IMR-90 (cell line): Measurements from ENCODE around the gene ADAMTS13.

Experiments
- CEBPB ChIP-seq: IDR thresholded peaks from 2 replicates; pipeline ENCODE4 v1.6.1; 2012; ENCODE audit warnings: low read depth, low read length, improper control_type of control experiment
- MAZ ChIP-seq: IDR thresholded peaks from 2 replicates; pipeline ENCODE4 v1.6.1; 2012; ENCODE audit warnings: low read depth, mild to moderate bottlenecking, low read length, improper control_type of control experiment, moderate library complexity, borderline replicate concordance
- POLR2A ChIP-seq: IDR thresholded peaks from 2 replicates; pipeline ENCODE4 v1.6.1; 2012; ENCODE audit warnings: mild to moderate bottlenecking, low read depth, low read length
- RAD21 ChIP-seq: IDR thresholded peaks from 2 replicates; pipeline ENCODE4 v1.6.1; 2012; ENCODE audit warnings: low read length, improper control_type of control experiment
- SMC3 ChIP-seq: fragments of 150-350 bp; IDR thresholded peaks from 2 replicates; pipeline ENCODE4 v1.6.1; 2016; ENCODE audit warnings: low read depth, mild to moderate bottlenecking, antibody characterized with exemption, low read length, moderate library complexity
- TF ChIP-seq, protein P1 (sequence below): fragments of 150-350 bp; IDR thresholded peaks from 2 replicates; pipeline ENCODE4 v1.6.1; 2017; ENCODE audit warnings: mild to moderate bottlenecking, antibody characterized with exemption, low read length, low read depth
- TF ChIP-seq, protein P2 (sequence below): fragments of 150-350 bp; IDR thresholded peaks from 2 replicates; pipeline ENCODE4 v1.6.1; 2016; ENCODE audit warnings: low read depth, mild to moderate bottlenecking, low read length, moderate library complexity, borderline replicate concordance
- TF ChIP-seq, protein P3 (sequence below): conservative IDR thresholded peaks from 2 replicates; pipeline ENCODE4 v1.5.1; 2012; ENCODE audit warnings: mild to moderate bottlenecking, low read depth, low read length, improper control_type of control experiment

- TF ChIP-seq POLR2A, result no peak
- TF ChIP-seq, protein P1, sequence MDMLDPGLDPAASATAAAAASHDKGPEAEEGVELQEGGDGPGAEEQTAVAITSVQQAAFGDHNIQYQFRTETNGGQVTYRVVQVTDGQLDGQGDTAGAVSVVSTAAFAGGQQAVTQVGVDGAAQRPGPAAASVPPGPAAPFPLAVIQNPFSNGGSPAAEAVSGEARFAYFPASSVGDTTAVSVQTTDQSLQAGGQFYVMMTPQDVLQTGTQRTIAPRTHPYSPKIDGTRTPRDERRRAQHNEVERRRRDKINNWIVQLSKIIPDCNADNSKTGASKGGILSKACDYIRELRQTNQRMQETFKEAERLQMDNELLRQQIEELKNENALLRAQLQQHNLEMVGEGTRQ, result no peak
- TF ChIP-seq RAD21, result no peak
- TF ChIP-seq, protein P2, sequence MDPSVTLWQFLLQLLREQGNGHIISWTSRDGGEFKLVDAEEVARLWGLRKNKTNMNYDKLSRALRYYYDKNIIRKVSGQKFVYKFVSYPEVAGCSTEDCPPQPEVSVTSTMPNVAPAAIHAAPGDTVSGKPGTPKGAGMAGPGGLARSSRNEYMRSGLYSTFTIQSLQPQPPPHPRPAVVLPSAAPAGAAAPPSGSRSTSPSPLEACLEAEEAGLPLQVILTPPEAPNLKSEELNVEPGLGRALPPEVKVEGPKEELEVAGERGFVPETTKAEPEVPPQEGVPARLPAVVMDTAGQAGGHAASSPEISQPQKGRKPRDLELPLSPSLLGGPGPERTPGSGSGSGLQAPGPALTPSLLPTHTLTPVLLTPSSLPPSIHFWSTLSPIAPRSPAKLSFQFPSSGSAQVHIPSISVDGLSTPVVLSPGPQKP, result no peak
- TF ChIP-seq CEBPB, result no peak
- no peak for TF ChIP-seq MAZ
- TF ChIP-seq, protein P3, sequence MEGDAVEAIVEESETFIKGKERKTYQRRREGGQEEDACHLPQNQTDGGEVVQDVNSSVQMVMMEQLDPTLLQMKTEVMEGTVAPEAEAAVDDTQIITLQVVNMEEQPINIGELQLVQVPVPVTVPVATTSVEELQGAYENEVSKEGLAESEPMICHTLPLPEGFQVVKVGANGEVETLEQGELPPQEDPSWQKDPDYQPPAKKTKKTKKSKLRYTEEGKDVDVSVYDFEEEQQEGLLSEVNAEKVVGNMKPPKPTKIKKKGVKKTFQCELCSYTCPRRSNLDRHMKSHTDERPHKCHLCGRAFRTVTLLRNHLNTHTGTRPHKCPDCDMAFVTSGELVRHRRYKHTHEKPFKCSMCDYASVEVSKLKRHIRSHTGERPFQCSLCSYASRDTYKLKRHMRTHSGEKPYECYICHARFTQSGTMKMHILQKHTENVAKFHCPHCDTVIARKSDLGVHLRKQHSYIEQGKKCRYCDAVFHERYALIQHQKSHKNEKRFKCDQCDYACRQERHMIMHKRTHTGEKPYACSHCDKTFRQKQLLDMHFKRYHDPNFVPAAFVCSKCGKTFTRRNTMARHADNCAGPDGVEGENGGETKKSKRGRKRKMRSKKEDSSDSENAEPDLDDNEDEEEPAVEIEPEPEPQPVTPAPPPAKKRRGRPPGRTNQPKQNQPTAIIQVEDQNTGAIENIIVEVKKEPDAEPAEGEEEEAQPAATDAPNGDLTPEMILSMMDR, result no peak
- TF ChIP-seq SMC3, result no peak
Measured at GRCh38 chr9:133470427-133470924, 48.3 kb downstream of the ADAMTS13 start.
